ENCODE measurements around the gene DMXL2. TPM values are rescaled to one million over a fixed set of nuclear protein-coding genes. Genes with fewer than 3 reads are reported as not detected.
"Not testable (repeated sequence)": the region's sequence is repeated elsewhere in the genome, so short reads cannot be mapped to it uniquely, and the experiment has no call there.

The DMXL2 gene
- total RNA-seq, 1 donor = 54.9 TPM

GRCh38 chr15:51603462-51603948, 19.1 kb downstream of the DMXL2 start:
- not testable (repeated sequence) for H3K4me3 ChIP-seq (ENCODE audit: low read length); H3K27me3 ChIP-seq (ENCODE audit: insufficient read depth, low read length); H3K9me3 ChIP-seq (ENCODE audit: low read depth, low read length)
- peaks cover 15% of the 10 kb centered on the region for H3K4me1 ChIP-seq (ENCODE audit: insufficient read depth, low read length)

GRCh38 chr15:51603002-51603401, 19.6 kb downstream of the DMXL2 start:
- H3K4me1 ChIP-seq (ENCODE audit: insufficient read depth, low read length) = peaks cover 15% of the 10 kb centered on the region
- H3K4me3 ChIP-seq (ENCODE audit: low read length) = no peak overlapping the region
- H3K9me3 ChIP-seq (ENCODE audit: low read depth, low read length) = no peaks in the 10 kb centered on the region
- no peaks in the 10 kb centered on the region for H3K27me3 ChIP-seq (ENCODE audit: insufficient read depth, low read length)

GRCh38 chr15:51602484-51602883, 20.1 kb downstream of the DMXL2 start:
- H3K4me3 ChIP-seq (ENCODE audit: low read length) = no peak overlapping the region
- no peaks in the 10 kb centered on the region for H3K27me3 ChIP-seq (ENCODE audit: insufficient read depth, low read length)
- no peaks in the 10 kb centered on the region for H3K9me3 ChIP-seq (ENCODE audit: low read depth, low read length)
- peaks cover 17% of the 10 kb centered on the region for H3K4me1 ChIP-seq (ENCODE audit: insufficient read depth, low read length)

GRCh38 chr15:51601801-51602200, 20.8 kb downstream of the DMXL2 start:
- Histone ChIP-seq H3K4me1 (ENCODE audit: insufficient read depth, low read length) (peaks cover 21% of the 10 kb centered on the region), H3K4me3 (ENCODE audit: low read length) (no peak overlapping the region), H3K27me3 (ENCODE audit: insufficient read depth, low read length) (no peaks in the 10 kb centered on the region), H3K9me3 (ENCODE audit: low read depth, low read length) (no peaks in the 10 kb centered on the region)

- H3K4me1 ChIP-seq (ENCODE audit: insufficient read depth, low read length) = peaks cover 21% of the 10 kb centered on the region
- H3K4me3 ChIP-seq (ENCODE audit: low read length) = no peak overlapping the region
- no peaks in the 10 kb centered on the region for H3K9me3 ChIP-seq (ENCODE audit: low read depth, low read length)
- no peaks in the 10 kb centered on the region for H3K27me3 ChIP-seq (ENCODE audit: insufficient read depth, low read length)
Observed at GRCh38 chr15:51600114-51600513, 22.5 kb downstream of the DMXL2 start.

GRCh38 chr15:51589881-51590568, 32.5 kb downstream of the DMXL2 start:
- Histone ChIP-seq H3K4me3 (ENCODE audit: low read length) (no peak overlapping the region), H3K4me1 (ENCODE audit: insufficient read depth, low read length) (peaks cover 34% of the 10 kb centered on the region), H3K27me3 (ENCODE audit: insufficient read depth, low read length) (no peaks in the 10 kb centered on the region), H3K9me3 (ENCODE audit: low read depth, low read length) (no peaks in the 10 kb centered on the region)

- peaks cover 34% of the 10 kb centered on the region for H3K4me1 ChIP-seq (ENCODE audit: insufficient read depth, low read length)
Observed at GRCh38 chr15:51588966-51589365, 33.6 kb downstream of the DMXL2 start.

GRCh38 chr15:51585986-51586385, 36.6 kb downstream of the DMXL2 start:
- Histone ChIP-seq H3K9me3 (ENCODE audit: low read depth, low read length) (no peaks in the 10 kb centered on the region), H3K27me3 (ENCODE audit: insufficient read depth, low read length) (no peaks in the 10 kb centered on the region), H3K4me1 (ENCODE audit: insufficient read depth, low read length) (peaks cover 37% of the 10 kb centered on the region), H3K4me3 (ENCODE audit: low read length) (no peak overlapping the region)

More at GRCh38 chr15:51588966-51589365, 33.6 kb downstream of the DMXL2 start:
- no peaks in the 10 kb centered on the region for H3K27me3 ChIP-seq (ENCODE audit: insufficient read depth, low read length)
- H3K4me3 ChIP-seq (ENCODE audit: low read length) = no peak overlapping the region
- H3K9me3 ChIP-seq (ENCODE audit: low read depth, low read length) = no peaks in the 10 kb centered on the region

GRCh38 chr15:51580982-51581381, 41.6 kb downstream of the DMXL2 start:
- H3K4me3 ChIP-seq (ENCODE audit: low read length) = no peak overlapping the region
- peaks cover 45% of the 10 kb centered on the region for H3K4me1 ChIP-seq (ENCODE audit: insufficient read depth, low read length)
- no peaks in the 10 kb centered on the region for H3K9me3 ChIP-seq (ENCODE audit: low read depth, low read length)
- no peaks in the 10 kb centered on the region for H3K27me3 ChIP-seq (ENCODE audit: insufficient read depth, low read length)

GRCh38 chr15:51580385-51580784, 42.2 kb downstream of the DMXL2 start:
- Histone ChIP-seq H3K4me1 (ENCODE audit: insufficient read depth, low read length) (peaks cover 43% of the 10 kb centered on the region), H3K27me3 (ENCODE audit: insufficient read depth, low read length) (no peaks in the 10 kb centered on the region), H3K4me3 (ENCODE audit: low read length) (no peak overlapping the region), H3K9me3 (ENCODE audit: low read depth, low read length) (no peaks in the 10 kb centered on the region)

- Histone ChIP-seq H3K27me3 (ENCODE audit: insufficient read depth, low read length) (no peaks in the 10 kb centered on the region), H3K9me3 (ENCODE audit: low read depth, low read length) (no peaks in the 10 kb centered on the region), H3K4me3 (ENCODE audit: low read length) (no peak overlapping the region), H3K4me1 (ENCODE audit: insufficient read depth, low read length) (peaks cover 43% of the 10 kb centered on the region)
Observed at GRCh38 chr15:51579012-51579411, 43.6 kb downstream of the DMXL2 start.

GRCh38 chr15:51577636-51578304, 44.8 kb downstream of the DMXL2 start:
- H3K9me3 ChIP-seq (ENCODE audit: low read depth, low read length) = no peaks in the 10 kb centered on the region
- no peaks in the 10 kb centered on the region for H3K27me3 ChIP-seq (ENCODE audit: insufficient read depth, low read length)
- H3K4me3 ChIP-seq (ENCODE audit: low read length) = no peak overlapping the region
- peaks cover 43% of the 10 kb centered on the region for H3K4me1 ChIP-seq (ENCODE audit: insufficient read depth, low read length)

- H3K4me3 ChIP-seq (ENCODE audit: low read length) = no peak overlapping the region
- H3K4me1 ChIP-seq (ENCODE audit: insufficient read depth, low read length) = peaks cover 43% of the 10 kb centered on the region
- no peaks in the 10 kb centered on the region for H3K9me3 ChIP-seq (ENCODE audit: low read depth, low read length)
Observed at GRCh38 chr15:51576911-51577500, 45.6 kb downstream of the DMXL2 start.

GRCh38 chr15:51576286-51576850, 46.2 kb downstream of the DMXL2 start:
- Histone ChIP-seq H3K4me1 (ENCODE audit: insufficient read depth, low read length) (peaks cover 43% of the 10 kb centered on the region), H3K9me3 (ENCODE audit: low read depth, low read length) (no peaks in the 10 kb centered on the region), H3K4me3 (ENCODE audit: low read length) (no peak overlapping the region), H3K27me3 (ENCODE audit: insufficient read depth, low read length) (no peaks in the 10 kb centered on the region)

More at GRCh38 chr15:51576911-51577500, 45.6 kb downstream of the DMXL2 start:
- H3K27me3 ChIP-seq (ENCODE audit: insufficient read depth, low read length) = no peaks in the 10 kb centered on the region

- H3K4me1 ChIP-seq (ENCODE audit: insufficient read depth, low read length) = peaks cover 37% of the 10 kb centered on the region
- no peak overlapping the region for H3K4me3 ChIP-seq (ENCODE audit: low read length)
- H3K27me3 ChIP-seq (ENCODE audit: insufficient read depth, low read length) = no peaks in the 10 kb centered on the region
- no peaks in the 10 kb centered on the region for H3K9me3 ChIP-seq (ENCODE audit: low read depth, low read length)
Observed at GRCh38 chr15:51575775-51576174, 46.8 kb downstream of the DMXL2 start.
